Measurements from ENCODE around the gene RMDN3.

Gene RMDN3

GRCh38 chr15:40747685-40748631 is 7.1 kb downstream of the RMDN3 start:
- no peak for DNase-seq

GRCh38 chr15:40746916-40747418 is 8.1 kb downstream of the RMDN3 start:
- no peak for DNase-seq

GRCh38 chr15:40744815-40745152 is 10.3 kb downstream of the RMDN3 start:
- no peak for DNase-seq

GRCh38 chr15:40743921-40744814 is 10.9 kb downstream of the RMDN3 start:
- DNase-seq: peak; percentile 66

GRCh38 chr15:40743485-40743901 is 11.6 kb downstream of the RMDN3 start:
- no peak for DNase-seq

- DNase-seq: no peak
Measured at GRCh38 chr15:40739854-40740253, 15.2 kb downstream of the RMDN3 start.

- DNase-seq: no peak
Measured at GRCh38 chr15:40739047-40739446, 16.0 kb downstream of the RMDN3 start.

- no peak for DNase-seq
Measured at GRCh38 chr15:40737048-40737447, 18.0 kb downstream of the RMDN3 start.

GRCh38 chr15:40736575-40736974 is 18.5 kb downstream of the RMDN3 start:
- DNase-seq: no peak

GRCh38 chr15:40731034-40731433 is 24.0 kb downstream of the RMDN3 start:
- DNase-seq: no peak

GRCh38 chr15:40723919-40724318 is 31.1 kb downstream of the RMDN3 start:
- DNase-seq: no peak

GRCh38 chr15:40722934-40723333 is 32.1 kb downstream of the RMDN3 start:
- DNase-seq: no peak

- DNase-seq: no peak
Measured at GRCh38 chr15:40722354-40722753, 32.7 kb downstream of the RMDN3 start.

- no peak for DNase-seq
Measured at GRCh38 chr15:40721701-40722100, 33.4 kb downstream of the RMDN3 start.

- DNase-seq: no peak
Measured at GRCh38 chr15:40716165-40716564, 38.9 kb downstream of the RMDN3 start.

GRCh38 chr15:40714144-40714543 is 40.9 kb downstream of the RMDN3 start:
- DNase-seq: no peak

GRCh38 chr15:40706121-40706520 is 48.9 kb downstream of the RMDN3 start:
- no peak for DNase-seq

- no peak for DNase-seq
Measured at GRCh38 chr15:40702077-40702476, 53.0 kb downstream of the RMDN3 start.

GRCh38 chr15:40697916-40698315 is 57.1 kb downstream of the RMDN3 start:
- DNase-seq: no peak

GRCh38 chr15:40696228-40696627 is 58.8 kb downstream of the RMDN3 start:
- DNase-seq: no peak

GRCh38 chr15:40695469-40695890 is 59.6 kb downstream of the RMDN3 start:
- DNase-seq: no peak

- peak; percentile 96 for DNase-seq
Measured at GRCh38 chr15:40694688-40695468, 60.2 kb downstream of the RMDN3 start, which contains the start of gene RAD51. Gene RAD51, plus strand, starts transcription at chr15:40695174. Its CDS starts 3,585 bp downstream, at chr15:40698759.

Data from CD4-positive, alpha-beta T cell treated with Interleukin-17A for 4 hours (primary cell).